Left kidney (tissue), 2 donors: ENCODE measurements around the gene B4GALT1. TPM values are rescaled to one million over a fixed set of nuclear protein-coding genes. Genes with fewer than 3 reads are reported as not detected.
"Not testable (repeated sequence)": the region's sequence is repeated elsewhere in the genome, so short reads cannot be mapped to it uniquely, and the experiment has no call there.

ENCODE experiments used
- DNase-seq: peaks from one replicate; pipeline ENCODE4 v3.0.0-alpha.2; 2013
- polyA plus RNA-seq: library from polyadenylated mRNA; unstranded; fragments of 120-200 nt; gene quantifications from one replicate; pipeline ENCODE4 v1.2.1, GENCODE V29; 2013; ENCODE audit not compliant: insufficient read length

B4GALT1 gene
- polyA plus RNA-seq, 1 donor = 146 TPM

- DNase-seq = no peak
Measured at GRCh38 chr9:33163433-33164137, 3.6 kb downstream of the B4GALT1 start.

- DNase-seq = no peak
Measured at GRCh38 chr9:33162721-33163311, 4.3 kb downstream of the B4GALT1 start.

GRCh38 chr9:33161589-33162132, 5.5 kb downstream of the B4GALT1 start:
- no peak for DNase-seq

- DNase-seq = no peak
Measured at GRCh38 chr9:33161011-33161588, 6.0 kb downstream of the B4GALT1 start.

GRCh38 chr9:33160446-33160845, 6.7 kb downstream of the B4GALT1 start:
- DNase-seq = not testable (repeated sequence)

GRCh38 chr9:33159777-33160127, 7.4 kb downstream of the B4GALT1 start:
- no peak for DNase-seq

- DNase-seq = no peak
Measured at GRCh38 chr9:33158843-33159776, 8.0 kb downstream of the B4GALT1 start.

GRCh38 chr9:33157960-33158842, 8.9 kb downstream of the B4GALT1 start:
- DNase-seq = no peak

- DNase-seq = no peak
Measured at GRCh38 chr9:33155393-33155792, 11.7 kb downstream of the B4GALT1 start.

- no peak for DNase-seq
Measured at GRCh38 chr9:33154371-33154770, 12.8 kb downstream of the B4GALT1 start.

GRCh38 chr9:33153666-33154065, 13.5 kb downstream of the B4GALT1 start:
- DNase-seq = no peak

GRCh38 chr9:33153001-33153400, 14.1 kb downstream of the B4GALT1 start:
- no peak for DNase-seq

GRCh38 chr9:33151601-33152000, 15.5 kb downstream of the B4GALT1 start:
- no peak for DNase-seq

GRCh38 chr9:33151007-33151557, 16.1 kb downstream of the B4GALT1 start:
- no peak for DNase-seq

GRCh38 chr9:33148367-33149014, 18.6 kb downstream of the B4GALT1 start:
- DNase-seq = no peak

GRCh38 chr9:33147416-33148169, 19.5 kb downstream of the B4GALT1 start:
- DNase-seq = no peak

- DNase-seq = no peak
Measured at GRCh38 chr9:33146298-33146697, 20.8 kb downstream of the B4GALT1 start.

GRCh38 chr9:33144551-33144950, 22.6 kb downstream of the B4GALT1 start:
- DNase-seq = no peak

GRCh38 chr9:33143241-33143661, 23.9 kb downstream of the B4GALT1 start:
- DNase-seq = no peak

- no peak for DNase-seq
Measured at GRCh38 chr9:33142535-33142934, 24.6 kb downstream of the B4GALT1 start.
